ENCODE results near the gene CTIF.

- TF ChIP-seq CTCF (IDR thresholded peaks at IDR 0.05) (no peak), SIN3A (IDR thresholded peaks at IDR 0.05; ENCODE audit: borderline replicate concordance, insufficient read depth, low read depth, low read length) (no peak)
These were observed 363.4 kb downstream of the CTIF start for GRCh38 chr18:48902023-48902855.
